HG03442 (cell line): ENCODE results near the gene KRT73.

Experiments
- ATAC-seq: cut with Tn5 transposase; IDR thresholded peaks from one replicate; pipeline ENCODE4 v1.9.1; 2021; ENCODE audit warnings: mild to moderate bottlenecking, moderate library complexity; ENCODE audit not compliant: unreplicated experiment

The KRT73 gene

DNA sequence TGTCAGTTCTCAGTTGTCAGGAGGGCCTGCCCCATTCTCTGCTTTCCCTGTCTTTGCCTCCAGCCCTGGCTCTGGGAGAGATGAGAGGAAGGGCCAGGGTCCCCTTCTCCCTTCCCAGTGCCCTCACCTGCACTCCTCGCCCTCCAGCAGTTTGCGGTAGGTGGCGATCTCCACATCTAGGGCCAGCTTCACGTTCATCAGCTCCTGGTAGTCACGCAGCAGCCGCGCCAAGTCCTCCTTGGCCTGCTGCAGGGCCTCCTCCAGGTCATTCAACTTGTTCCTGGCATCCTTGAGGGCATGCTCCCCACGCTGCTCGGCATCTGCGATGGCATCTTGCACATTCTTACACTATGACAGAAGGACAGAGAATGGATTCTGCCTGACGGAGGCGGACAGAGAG lies 28.3 kb upstream of the KRT73 start:
- no peak for ATAC-seq

DNA sequence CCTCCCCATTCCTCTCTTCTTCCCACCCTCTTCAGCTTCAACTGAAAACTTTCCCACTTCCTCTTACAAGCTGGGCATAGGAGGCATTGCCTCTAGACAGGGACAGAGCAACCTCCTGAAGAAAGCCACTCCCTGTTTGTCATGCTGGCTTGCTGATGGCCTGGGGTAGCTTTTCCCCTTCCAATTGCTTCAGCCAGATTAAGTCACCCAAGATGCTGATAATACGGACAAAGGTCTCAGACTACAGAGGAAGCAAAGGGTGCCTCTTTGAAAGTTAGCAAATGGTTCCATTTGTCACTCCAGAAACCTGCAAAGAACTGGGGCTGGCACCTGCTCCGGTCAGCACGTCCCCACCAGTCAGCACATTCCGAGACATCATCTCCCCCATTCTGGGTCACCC lies 27.6 kb upstream of the KRT73 start:
- ATAC-seq, result no peak

DNA sequence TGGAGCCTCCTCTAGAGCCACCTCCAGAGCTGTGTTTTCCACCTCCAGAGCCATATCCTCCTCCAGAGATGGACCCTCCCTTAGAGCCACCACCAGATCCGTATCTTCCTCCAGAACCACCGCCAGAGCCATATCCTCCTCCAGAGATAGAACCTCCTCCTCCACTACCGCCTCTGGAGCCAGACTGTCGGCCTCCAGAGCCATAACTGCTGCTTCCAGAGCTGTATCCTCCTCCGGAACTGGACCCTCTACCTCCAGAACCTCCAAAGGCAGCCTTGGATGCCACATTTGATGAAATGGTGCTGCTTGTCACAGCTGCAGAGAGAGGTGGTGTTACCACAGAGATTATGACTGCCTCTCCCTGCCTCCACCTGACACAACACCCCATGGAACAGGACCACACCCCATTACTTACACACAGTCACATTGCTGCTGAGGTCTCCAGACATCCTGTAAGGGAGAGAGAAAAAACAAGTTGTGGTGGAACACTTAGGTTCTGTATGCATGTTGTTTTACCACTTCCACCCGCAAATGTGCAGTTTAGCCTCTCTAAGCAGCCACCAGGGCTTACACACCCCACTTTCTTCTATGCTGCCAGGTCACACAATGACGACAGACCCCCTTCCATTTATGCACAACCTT lies 26.9 kb upstream of the KRT73 start:
- ATAC-seq, result no peak

DNA sequence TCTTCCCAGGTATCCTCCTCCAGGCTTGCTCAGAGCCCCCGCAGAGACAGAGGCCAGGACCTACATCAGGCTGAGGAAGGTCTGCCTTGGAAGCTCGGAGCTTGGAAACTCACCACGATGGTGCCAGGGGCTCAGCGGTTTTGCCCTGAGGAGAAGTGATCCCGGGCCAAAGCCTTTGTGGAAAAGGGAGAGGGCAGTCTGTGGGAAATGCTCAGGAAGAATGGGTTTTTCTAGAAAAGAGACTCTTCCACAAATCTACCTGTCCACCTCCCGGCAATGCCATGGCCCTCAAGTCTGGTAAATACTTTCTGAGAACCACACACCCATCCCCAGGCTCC lies 25.7 kb upstream of the KRT73 start:
- no peak for ATAC-seq

DNA sequence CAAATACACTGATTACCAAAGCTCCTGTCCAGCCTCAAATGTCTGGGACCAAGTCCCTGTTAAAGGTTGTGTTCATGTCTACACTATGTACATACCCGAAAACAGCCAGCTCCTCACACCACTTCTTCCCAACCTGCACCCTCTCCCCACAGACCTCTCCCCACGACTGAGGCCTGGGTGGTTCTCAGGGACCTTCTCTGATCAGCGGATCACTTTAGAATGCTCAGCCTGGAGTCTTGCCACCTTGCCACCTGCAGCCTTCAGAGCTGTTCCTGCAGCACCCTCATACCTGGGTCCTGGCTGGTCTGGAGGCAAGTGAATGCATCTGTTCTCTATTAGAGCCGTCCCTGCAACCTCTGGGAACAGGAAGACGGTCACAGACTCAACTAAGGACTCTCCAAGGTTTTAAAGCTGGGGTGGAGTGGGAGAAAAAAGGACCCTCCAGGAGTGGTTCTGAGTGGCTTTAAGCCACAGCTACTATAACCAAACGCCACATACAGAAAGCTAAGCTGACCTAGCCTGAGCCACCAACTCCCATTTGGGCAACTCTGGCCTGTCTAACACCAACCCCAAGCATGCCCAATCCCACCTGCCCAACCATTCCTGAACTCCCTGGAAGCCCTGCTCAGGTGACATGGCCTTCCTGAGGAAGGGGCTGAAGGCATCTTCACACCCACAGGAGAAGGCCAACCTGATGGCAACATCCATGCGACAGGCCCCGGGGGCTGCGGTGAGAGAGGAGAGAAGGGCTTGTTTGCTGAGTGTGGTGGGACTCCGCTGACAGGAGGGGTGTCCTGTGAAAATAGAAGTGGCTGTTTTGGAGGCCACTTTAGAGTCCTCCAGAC lies 25.1 kb upstream of the KRT73 start:
- ATAC-seq, result no peak

DNA sequence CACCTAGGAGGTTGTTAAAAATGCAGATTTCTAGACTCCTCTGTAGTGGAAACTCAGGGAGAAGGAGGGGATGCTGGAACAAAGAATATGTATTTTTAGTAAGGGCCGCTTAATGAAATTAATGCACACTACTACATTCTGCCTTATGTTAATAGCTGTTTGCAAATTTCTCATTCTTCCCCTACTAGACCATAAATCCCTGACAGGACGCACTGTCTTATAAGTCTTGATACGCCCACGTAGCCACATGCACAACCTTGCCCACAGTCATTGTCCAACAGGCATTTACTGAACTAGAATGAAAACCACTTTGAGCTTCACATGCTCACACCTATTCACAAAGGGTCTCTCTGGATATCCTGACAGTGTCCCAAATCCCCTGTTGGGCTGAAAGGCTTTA lies 23.1 kb upstream of the KRT73 start:
- ATAC-seq, result no peak

DNA sequence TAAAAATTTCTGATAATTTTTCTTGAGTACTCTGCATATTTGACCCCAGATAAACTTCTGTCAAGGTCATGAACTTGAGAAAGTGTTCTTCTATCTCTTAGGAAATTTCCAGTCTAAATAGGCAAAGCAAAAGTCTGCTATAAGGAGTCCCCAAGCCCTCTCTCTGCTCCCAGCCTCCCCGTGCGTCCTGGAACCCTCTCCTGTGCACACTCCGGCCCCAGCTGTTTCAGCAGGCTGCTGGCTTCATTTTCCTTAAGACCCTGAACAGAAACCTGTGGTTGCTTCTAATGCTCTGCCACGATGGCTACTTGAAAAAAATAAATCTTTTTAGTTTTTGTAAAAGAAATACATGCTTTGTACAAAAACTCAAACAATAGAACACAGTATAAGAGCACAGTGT lies 18.9 kb upstream of the KRT73 start:
- no peak for ATAC-seq

DNA sequence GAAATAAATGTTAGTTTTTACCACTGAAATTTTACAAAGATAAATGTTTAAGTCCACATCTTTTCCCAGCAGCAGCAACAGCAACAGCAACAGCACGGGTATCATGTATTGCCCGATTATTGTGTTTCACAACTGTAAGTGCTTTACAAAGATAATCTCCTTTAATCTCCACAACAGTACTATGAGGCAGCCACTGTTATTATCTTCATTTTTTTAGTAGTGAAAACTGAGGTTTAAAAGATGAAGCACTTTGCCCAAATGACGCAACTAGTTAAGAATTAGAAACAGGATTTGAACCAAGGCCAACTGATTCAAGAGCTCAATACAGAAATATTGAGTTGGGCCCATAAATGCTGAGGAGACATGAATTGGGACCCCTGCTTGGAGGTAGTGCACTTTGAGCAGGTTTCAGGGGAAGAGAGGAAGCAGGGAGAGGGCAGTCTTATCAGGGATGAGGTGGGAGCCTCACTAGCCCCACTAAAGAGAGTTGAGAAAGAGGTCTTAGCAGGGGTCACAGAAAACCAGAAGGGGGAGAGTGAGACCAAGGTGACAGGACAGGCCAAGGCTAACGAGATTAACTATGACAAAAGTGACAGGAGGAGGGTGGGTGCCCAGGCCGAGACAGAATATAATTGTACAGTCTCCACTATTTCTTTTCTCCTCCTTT lies 18.4 kb upstream of the KRT73 start:
- ATAC-seq, result no peak

DNA sequence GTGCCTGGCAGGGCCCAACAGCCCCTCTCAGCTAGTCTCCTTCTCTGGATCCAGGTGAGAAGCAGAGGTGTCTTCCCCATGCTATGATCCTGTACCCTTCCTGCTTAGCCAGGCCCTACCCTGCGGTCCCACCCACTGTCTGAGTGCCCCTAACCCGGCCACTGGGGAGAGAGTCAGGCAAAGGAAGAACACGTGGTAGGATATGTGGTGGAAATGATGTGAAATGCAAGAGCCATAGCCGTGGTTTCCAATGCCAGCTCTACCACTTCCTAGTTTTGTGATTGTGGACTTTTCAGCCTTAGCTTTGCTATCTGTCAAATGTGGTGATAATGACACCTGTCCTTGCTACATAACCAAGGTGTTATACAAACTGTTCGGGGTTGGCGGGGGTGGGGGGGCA lies 17.8 kb upstream of the KRT73 start:
- no peak for ATAC-seq

DNA sequence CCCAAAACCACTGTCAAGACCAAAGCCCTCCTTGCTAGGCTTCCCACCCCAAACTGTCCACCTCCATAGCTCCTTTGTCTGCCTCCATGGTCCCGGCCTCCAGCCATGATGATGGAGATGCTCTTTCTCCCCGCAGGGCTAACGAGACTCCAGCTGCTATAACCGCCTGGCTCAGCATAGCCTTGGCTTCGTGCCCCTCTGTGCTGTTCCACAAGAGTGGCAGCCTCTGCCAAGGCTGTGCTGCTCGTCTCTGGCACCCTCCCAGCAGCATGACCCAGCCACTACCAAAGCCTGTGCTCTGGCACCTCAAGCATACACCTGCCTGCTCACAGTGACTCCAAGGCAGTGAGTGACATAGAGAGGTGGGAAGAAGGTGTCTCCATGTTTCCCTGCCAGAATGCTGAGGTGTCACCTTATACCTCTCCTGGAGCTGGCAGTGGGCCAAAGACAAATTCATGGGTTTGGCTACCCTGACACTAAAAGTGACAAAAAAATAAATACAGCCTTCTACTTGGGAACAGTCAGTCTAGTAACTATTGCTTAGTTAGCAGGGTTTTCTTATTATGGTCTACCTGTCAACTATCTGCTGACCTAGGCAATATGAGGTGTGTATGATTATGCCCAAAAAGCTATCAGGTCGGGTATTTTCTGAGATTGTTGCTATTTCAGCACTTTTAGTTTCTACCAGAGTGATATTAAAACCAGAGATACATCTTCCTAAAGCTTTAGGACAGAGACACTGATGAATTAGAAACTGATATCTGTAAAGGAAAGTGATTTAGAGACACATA lies 16.1 kb upstream of the KRT73 start:
- ATAC-seq, result no peak

DNA sequence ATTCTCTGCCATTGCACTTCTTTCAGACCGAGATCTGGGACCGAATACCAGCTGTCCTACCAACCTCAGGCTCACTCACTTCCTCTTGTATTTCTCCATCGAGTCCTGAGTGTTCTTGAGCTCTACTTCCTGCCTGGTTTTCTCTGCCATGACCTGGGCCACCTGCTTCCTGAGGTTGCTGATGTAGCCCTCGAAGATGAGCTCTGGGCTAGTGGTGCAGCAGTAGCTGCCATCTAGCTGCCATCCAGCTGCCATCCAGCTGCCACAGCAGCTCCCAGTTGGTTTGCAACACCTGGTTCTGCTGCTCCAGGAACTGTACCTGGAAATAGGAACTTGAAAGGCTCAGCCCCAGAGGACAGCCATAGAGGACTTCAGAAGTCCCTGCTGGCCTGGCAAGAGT lies 15.0 kb upstream of the KRT73 start:
- no peak for ATAC-seq

DNA sequence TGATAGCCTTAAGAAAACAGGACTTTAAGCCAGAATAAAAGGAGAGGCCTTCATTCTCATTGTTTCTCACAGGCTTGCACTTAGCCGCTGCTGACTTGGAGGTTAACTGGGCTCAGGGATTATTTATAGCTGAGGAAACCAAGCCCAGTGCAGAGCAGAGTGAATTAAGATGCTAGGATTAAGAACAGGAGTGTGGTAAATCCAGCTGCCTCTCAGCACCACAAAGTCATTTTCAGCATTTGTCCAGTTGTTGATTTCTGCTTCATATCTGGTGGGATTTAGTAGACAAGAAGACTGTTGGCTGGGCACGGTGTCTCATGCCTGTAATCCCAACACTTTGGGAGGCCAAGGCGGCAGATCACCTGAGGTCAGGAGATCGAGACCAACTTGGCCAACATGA lies 14.3 kb upstream of the KRT73 start:
- no peak for ATAC-seq

DNA sequence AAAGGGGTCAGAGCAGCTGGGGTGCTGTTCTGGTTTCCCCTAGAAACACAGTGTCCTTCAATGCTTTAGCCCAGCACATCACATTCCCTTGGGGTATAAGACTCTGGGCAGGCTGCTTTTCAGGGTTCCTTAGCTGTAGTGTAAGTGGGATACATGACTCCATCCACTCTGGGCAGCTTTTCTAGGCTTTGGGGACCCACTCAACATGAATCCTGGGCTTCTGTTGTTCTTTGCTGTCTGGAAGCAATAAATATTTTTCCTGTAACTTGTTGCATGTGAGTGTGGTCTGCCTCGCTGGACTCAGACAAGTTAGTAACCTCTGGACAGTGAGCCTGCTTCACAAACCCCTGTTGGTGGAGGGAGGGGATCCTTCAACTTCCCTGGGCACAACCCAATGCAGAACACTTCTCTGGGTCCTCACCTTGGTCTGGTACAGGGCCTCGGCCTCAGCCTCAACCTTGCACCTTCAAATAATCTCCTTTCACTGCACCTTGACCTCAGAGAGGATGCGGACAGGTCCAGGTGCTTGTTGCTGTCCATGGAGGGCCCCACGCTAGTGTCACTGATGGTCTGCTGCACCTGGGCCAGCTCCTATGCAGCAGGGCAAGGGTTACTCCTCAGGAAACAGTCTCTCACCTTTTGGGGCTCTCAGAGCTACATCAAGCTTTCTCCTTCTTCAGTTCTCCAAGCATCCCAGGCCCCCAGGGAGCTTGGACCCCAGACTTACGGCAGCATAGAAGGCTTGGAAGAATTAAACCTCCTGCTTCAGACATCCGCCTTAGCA lies 13.5 kb upstream of the KRT73 start:
- ATAC-seq, result no peak

DNA sequence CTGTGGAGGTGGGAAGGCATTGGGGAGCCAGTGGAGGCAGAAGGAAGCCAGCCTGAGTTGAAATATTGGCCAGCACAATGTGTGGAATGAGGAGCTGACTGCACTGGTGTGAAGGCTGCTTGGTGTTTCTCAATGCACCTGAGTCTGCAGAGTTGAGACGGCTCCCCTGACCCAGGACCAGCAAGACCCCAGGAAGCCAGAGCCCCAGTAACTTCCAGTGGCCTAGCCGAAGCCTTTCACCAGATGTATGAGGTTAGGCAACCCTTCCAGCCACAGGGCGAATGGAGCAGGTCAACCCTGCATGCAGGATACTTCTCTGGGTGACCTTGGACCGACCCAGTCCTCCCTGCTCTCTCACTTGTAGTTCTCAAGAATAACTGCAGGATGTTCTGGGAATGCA lies 12.9 kb upstream of the KRT73 start:
- ATAC-seq, result no peak

DNA sequence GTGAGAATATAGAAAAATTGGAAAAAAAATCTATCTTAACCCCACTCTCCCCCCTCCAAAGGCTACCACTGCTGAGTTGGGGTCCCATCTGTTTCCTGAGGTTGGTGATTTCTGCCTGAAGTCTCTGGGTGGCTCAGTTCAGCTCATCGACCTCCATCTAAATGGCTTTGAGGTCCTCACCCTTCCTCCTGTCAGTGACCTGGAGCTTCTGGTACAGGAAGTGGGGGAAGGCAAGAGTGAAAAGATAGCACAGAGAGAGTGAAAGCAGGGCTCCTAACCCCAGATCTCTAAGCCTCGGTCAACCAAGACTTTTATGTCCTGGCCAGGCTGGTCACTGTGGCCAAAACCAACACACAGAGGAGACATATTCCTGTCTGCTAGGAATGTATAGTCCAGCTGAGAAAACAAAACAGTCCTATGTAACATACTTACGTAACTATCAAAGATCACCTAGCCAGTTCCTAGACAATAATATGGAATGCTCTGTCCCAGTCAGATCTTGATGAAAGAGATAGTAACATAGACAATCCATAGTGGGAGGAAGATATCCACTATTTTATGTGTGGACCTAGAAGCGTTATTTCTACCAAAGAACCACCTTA lies 12.3 kb upstream of the KRT73 start:
- no peak for ATAC-seq

DNA sequence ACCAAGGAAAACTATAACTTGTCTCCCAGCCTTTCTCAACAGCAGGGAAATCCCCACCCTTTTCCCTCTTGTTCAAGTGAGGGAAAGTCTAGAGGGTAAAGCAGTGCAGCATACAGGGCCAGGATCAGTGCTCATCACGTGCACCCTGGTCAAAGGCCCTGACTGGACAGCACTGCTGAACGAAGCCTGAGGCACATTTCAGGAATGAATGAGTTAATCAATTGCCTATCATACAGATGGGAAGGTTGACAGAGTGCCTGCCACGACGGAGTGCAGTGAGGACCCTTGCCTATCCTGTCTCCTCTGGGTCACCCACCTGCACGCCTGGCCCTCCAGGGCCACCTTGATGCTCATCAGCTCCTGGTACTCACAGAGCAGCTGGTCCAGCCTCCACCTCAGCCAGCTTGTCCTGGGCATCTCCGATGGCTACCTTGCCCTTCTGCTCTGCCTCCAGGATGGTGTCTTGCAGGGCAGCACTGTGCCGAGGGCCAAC lies 11.7 kb upstream of the KRT73 start:
- no peak for ATAC-seq

DNA sequence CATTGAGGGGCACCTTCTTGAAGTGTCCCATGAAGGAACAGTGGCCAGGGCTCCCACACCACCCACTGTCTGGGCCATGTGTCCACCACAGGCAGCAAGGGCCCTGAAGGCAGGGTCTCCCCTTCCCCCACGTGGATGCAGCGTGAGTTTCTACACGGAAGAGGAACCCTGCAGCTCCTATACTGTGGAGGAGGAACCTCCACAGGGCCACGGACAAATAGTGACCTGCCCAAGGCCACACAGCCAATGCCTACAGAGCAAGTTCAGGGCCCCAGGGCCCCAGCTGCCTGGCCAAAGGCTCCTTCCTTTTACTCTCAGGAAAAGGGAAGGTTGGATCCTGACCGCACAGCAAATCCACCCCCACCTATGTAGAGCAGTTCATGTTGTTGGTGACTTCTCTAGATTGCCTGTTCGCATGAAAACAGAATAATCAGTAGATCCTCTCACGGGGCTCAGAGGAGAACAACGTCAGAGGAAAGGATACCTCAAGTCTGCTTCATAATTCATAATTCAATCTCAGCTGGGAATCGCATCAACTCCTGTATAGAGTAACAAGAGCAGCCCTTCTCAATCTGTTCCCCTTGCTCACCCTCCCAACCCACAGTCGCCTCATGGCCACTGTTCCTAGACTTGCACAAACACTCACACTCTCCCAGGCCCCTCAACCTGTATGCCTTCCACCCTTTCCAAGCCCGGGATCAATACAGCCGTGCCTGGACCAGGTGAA lies 11.1 kb upstream of the KRT73 start:
- no peak for ATAC-seq

DNA sequence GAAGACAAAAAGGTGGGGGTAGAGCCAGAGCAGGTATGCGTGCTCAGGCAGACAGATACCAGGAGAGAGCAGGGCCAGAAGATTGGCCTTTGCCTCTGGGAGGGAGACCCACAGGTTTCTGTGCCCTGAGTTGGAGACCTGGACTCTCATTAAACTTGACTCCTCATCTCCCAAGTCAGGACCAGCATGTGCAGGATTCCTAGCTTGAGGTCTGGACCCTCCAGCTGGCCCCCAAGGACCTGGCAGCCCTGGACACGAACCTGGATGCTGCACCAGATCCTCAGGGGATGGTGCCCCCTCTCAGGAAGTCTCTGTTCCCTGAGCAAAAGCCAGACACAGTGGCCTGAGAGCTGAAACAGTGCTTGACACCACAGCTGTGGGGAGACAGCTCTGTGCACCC lies 10.5 kb upstream of the KRT73 start:
- no peak for ATAC-seq

DNA sequence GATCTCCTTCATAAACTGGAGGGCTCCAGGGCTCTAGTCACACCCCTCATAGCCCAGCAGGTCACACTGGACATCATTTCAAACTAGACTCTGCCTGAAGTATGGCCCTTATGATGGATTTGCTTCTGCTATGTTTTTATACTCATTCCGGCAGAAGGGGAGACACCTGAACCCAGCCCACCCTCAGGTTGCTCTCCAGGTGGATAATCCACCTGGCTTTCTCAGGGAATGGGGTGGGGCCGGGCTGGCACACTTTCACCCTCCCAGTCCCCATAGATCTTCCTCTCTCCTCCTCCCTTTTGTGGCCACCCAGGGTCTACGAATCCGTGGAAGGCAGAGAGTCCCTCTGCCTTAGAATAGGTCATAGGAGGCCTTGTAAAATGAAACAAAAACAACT lies 9.8 kb upstream of the KRT73 start:
- ATAC-seq, result no peak
